OCI-LY7 (cell line): ENCODE results near the gene DMRTC1.
"Not testable (repeated sequence)": the region's sequence is repeated elsewhere in the genome, so short reads cannot be mapped to it uniquely, and the experiment has no call there.

ENCODE experiments used
- EZH2phosphoT487 ChIP-seq: fragments of 200-600 bp; sonication (generic); IDR thresholded peaks from 2 replicates; pipeline ENCODE4 v1.6.1; 2018; ENCODE audit warnings: low read depth, borderline replicate concordance, mild to moderate bottlenecking, mixed run types, antibody characterized with exemption, low read length, moderate library complexity, mixed read lengths
- TF ChIP-seq, protein P1 (sequence below): fragments of 200-600 bp; sonication (generic); conservative IDR thresholded peaks from 2 replicates; pipeline ENCODE4 v1.5.1; 2014; ENCODE audit warnings: mild to moderate bottlenecking, antibody characterized with exemption, low read length, moderate library complexity, mixed read lengths

DNA sequence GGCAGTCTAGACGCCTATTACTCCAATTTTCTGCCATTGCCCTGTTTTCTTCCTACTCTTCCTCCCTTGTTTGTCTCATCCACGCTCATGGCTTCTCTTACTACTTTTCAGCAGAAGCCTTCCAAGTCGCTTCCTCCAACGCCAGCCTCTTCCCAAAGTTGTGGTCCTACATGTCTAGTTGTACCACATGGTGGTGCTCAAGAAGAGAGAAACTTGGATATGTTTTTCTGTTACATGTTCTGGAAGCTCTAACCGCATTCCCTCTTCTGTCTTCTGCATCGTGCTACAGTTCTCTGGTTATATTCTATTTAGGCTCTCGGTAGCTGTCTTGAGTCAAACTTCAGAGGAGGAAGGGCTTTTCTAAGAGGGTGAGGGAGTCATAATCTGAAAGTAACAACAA, 31.2 kb upstream of the DMRTC1 start:
- TF ChIP-seq, protein P1, sequence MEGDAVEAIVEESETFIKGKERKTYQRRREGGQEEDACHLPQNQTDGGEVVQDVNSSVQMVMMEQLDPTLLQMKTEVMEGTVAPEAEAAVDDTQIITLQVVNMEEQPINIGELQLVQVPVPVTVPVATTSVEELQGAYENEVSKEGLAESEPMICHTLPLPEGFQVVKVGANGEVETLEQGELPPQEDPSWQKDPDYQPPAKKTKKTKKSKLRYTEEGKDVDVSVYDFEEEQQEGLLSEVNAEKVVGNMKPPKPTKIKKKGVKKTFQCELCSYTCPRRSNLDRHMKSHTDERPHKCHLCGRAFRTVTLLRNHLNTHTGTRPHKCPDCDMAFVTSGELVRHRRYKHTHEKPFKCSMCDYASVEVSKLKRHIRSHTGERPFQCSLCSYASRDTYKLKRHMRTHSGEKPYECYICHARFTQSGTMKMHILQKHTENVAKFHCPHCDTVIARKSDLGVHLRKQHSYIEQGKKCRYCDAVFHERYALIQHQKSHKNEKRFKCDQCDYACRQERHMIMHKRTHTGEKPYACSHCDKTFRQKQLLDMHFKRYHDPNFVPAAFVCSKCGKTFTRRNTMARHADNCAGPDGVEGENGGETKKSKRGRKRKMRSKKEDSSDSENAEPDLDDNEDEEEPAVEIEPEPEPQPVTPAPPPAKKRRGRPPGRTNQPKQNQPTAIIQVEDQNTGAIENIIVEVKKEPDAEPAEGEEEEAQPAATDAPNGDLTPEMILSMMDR, result not testable (repeated sequence)
- not testable (repeated sequence) for TF ChIP-seq EZH2phosphoT487
